Activated B cell treated with CpG ODN at 0.5 μM for 24 hours (primary cell): ENCODE measurements around the gene TRMT6. TPM values are rescaled to one million over a fixed set of nuclear protein-coding genes. Genes with fewer than 3 reads are reported as not detected.

ENCODE experiments used
- ATAC-seq: fragments of 200-7000 bp; cut with Tn5 transposase; one replicate; pipeline ENCODE4 v1.10.0; 2021; ENCODE audit warnings: low read depth, mild to moderate bottlenecking, moderate library complexity
- CTCF ChIA-PET: fragments of 350-600 bp; sonication (Branson Sonifier 250); formaldehyde crosslinking; loops from one replicate; lab custom pipeline; 2021; ENCODE audit warnings: antibody characterized with exemption; lab: Charles Lee
- POLR2A ChIA-PET: fragments of 350-600 bp; sonication (Branson Sonifier 250); formaldehyde crosslinking; loops from one replicate; lab custom pipeline; 2021; ENCODE audit warnings: antibody characterized with exemption; lab: Charles Lee
- DNase-seq: peaks from one replicate; pipeline ENCODE4 v3.0.0; 2022
- H3K27ac Mint-ChIP-seq: one replicate; pipeline ENCODE4 v1.8.0; 2020; ENCODE audit warnings: mixed read lengths
- H3K27me3 Mint-ChIP-seq: one replicate; pipeline ENCODE4 v1.8.0; 2021; ENCODE audit warnings: mixed read lengths
- H3K36me3 Mint-ChIP-seq: one replicate; pipeline ENCODE4 v1.8.0; 2021; ENCODE audit warnings: low read depth, mixed read lengths
- H3K4me1 Mint-ChIP-seq: one replicate; pipeline ENCODE4 v1.8.0; 2021; ENCODE audit warnings: mixed read lengths
- H3K4me3 Mint-ChIP-seq: one replicate; pipeline ENCODE4 v1.8.0; 2020; ENCODE audit warnings: mild to moderate bottlenecking, mixed read lengths
- H3K9me3 Mint-ChIP-seq: one replicate; pipeline ENCODE4 v1.8.0; 2020; ENCODE audit warnings: mixed read lengths
- intact Hi-C: fragments of 100-400 bp; cut with micrococcal nuclease; formaldehyde crosslinking; loops from one replicate; pipeline ENCODE4 v1.15.1; 2024
- total RNA-seq: library from RNA; stranded (reverse); gene quantifications from 2 replicates; pipeline ENCODE4 v1.2.3, GENCODE V29; 2022
- TF ChIP-seq, protein P1 (sequence below): fragments of 200-600 bp; IDR thresholded peaks from one replicate; pipeline ENCODE4 v1.8.0; 2022; ENCODE audit warnings: antibody characterized with exemption, mild to moderate bottlenecking

The TRMT6 gene
- total RNA-seq, 1 donor from 2014 or later = 25.5 TPM

DNA sequence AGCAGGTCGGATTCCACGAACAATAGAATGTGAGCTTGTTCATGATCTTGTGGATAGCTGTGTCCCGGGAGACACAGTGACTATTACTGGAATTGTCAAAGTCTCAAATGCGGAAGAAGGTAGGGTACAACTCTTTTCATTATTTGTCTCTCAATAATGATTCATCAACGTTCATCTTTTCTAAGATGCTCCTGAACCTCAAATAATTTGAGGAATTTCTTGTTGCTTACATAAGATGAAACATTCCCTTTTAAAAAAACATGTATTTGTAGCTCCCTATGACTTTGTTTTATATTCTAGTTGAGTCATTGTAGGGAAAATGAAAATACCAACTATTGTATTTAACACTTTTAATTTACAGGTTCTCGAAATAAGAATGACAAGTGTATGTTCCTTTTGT is 17.1 kb upstream of the TRMT6 start:
- Mint-ChIP-seq H3K4me1 (no peaks in the 10 kb centered on the region), H3K27me3 (no peaks in the 10 kb centered on the region), H3K9me3 (no peaks in the 10 kb centered on the region), H3K36me3 (peaks cover 60% of the 10 kb centered on the region), H3K4me3 (no peak overlapping the region), H3K27ac (no peak overlapping the region)
- DNase-seq = no peak
- no peak for ATAC-seq
- TF ChIP-seq, protein P1, sequence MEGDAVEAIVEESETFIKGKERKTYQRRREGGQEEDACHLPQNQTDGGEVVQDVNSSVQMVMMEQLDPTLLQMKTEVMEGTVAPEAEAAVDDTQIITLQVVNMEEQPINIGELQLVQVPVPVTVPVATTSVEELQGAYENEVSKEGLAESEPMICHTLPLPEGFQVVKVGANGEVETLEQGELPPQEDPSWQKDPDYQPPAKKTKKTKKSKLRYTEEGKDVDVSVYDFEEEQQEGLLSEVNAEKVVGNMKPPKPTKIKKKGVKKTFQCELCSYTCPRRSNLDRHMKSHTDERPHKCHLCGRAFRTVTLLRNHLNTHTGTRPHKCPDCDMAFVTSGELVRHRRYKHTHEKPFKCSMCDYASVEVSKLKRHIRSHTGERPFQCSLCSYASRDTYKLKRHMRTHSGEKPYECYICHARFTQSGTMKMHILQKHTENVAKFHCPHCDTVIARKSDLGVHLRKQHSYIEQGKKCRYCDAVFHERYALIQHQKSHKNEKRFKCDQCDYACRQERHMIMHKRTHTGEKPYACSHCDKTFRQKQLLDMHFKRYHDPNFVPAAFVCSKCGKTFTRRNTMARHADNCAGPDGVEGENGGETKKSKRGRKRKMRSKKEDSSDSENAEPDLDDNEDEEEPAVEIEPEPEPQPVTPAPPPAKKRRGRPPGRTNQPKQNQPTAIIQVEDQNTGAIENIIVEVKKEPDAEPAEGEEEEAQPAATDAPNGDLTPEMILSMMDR = no peak
- POLR2A ChIA-PET = no interaction called here
- CTCF ChIA-PET = no interaction called here
- intact Hi-C loops = no loop called here

DNA sequence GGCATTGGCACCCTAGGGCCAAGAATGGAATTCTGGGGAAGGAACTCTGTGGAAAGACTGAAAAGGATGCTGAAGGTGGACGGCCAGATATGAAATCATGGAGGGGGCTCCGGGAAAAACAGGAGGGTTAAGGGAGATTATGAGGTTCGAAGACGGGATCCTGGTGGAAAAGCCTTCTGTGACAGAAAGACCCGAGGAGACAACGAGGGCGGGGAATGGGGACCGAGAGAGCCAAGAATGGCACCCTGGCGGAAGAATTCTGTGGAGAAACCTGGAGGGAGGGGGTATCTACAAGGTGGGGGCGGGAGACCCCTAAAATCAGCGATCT is 426 bp downstream of the TRMT6 start:
- no peaks in the 10 kb centered on the region for H3K27me3 Mint-ChIP-seq
- TF ChIP-seq, protein P1 = no peak
- ChIA-PET POLR2A (no interaction called here), CTCF (no interaction called here)
- peak overlapping the region; percentile 90 for H3K27ac Mint-ChIP-seq
- H3K4me3 Mint-ChIP-seq = peak overlapping the region; percentile 93
- intact Hi-C loops = loop anchor here (1.0 to 5.0 kb wide), 5 partner anchors 153 to 1138 kb away; partner anchors contain the start of genes CDS2 and SHLD1
- H3K36me3 Mint-ChIP-seq = peaks cover 59% of the 10 kb centered on the region
- no peaks in the 10 kb centered on the region for H3K9me3 Mint-ChIP-seq
- DNase-seq (no peak), ATAC-seq (no peak)
- peaks cover 34% of the 10 kb centered on the region for H3K4me1 Mint-ChIP-seq

DNA sequence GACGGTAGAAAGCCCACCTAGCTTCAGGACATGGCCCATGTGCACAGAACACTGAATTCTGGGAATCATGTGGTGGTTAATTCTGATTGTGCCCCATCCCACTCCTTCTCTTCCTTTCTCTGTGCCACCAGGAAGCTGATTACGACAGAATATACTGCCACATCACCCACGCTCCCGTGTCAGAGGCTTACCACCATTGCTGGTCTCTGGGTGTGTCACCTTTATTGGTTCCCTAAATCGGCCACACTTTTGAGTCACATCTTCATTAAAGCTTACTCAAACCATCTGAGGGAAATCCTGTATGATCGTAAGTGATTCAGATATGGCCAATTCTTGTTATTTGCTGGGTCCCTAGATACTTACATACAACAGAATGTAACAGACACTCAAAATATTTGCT is 3.1 kb downstream of the TRMT6 start:
- Mint-ChIP-seq H3K4me1 (peaks cover 34% of the 10 kb centered on the region), H3K9me3 (no peaks in the 10 kb centered on the region), H3K36me3 (peaks cover 68% of the 10 kb centered on the region), H3K27ac (no peak overlapping the region), H3K27me3 (no peaks in the 10 kb centered on the region), H3K4me3 (no peak overlapping the region)
- intact Hi-C loops = no loop called here
- no peak for ATAC-seq
- TF ChIP-seq, protein P1 = no peak
- no peak for DNase-seq
- ChIA-PET CTCF (no interaction called here), POLR2A (interaction anchor here (1.0 kb wide), 1 partner anchor 60 kb away, joined by 3 read pairs; no protein-coding TSS in a partner anchor)

DNA sequence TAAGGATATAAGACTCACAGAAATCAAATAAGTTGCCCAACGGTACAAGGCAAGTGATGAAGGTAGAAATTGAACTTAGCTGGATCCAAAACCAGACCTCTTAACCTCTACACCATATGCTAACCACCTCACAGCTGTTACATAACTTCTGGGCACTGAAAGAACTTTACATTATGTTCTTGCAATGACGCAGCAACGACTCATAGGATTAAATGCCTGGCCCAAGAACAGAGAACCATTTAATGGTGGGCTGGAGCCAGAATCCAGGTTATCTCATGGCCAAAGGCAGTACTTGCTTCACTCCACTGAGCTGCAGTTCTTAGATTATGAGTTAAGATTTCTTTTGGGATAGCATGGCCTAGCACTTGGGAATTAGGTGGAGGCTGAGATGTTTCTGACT is 4.4 kb downstream of the TRMT6 start:
- Mint-ChIP-seq H3K9me3 (no peaks in the 10 kb centered on the region), H3K27ac (no peak overlapping the region), H3K4me3 (no peak overlapping the region), H3K4me1 (peaks cover 26% of the 10 kb centered on the region), H3K36me3 (peaks cover 78% of the 10 kb centered on the region), H3K27me3 (no peaks in the 10 kb centered on the region)
- CTCF ChIA-PET = no interaction called here
- no peak for DNase-seq
- TF ChIP-seq, protein P1 = no peak
- POLR2A ChIA-PET = no interaction called here
- intact Hi-C loops = no loop called here
- no peak for ATAC-seq

DNA sequence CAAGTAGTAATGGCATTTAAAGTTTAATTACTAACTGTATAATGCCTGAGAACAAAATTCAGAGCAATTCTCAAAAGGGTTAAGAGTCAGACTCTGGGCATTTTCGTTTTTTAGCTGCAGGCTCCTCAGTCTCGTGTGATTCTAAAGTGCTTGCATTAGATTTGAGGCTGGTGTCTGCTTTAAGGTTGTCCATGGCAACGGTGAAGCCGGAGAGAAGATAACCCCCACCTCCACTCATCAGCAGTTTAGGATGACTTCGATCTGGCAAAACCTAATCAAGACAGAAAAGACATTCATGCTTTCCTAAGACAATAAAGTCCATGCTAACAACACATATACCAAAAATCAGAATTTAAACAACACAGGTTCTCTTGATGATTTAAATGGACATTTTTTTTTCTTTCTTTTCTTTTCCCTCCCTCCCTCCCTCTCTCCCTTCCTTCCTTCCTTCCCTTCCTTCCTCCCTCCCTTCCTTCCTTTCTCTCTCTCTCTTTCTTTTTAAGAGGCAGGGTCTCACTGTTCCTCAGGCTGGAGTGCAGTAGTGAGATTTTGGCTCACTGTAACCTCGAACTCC is 11.8 kb downstream of the TRMT6 start:
- Mint-ChIP-seq H3K4me1 (peaks cover 5% of the 10 kb centered on the region), H3K4me3 (no peak overlapping the region), H3K27ac (no peak overlapping the region), H3K36me3 (peaks cover 63% of the 10 kb centered on the region), H3K9me3 (no peaks in the 10 kb centered on the region), H3K27me3 (no peaks in the 10 kb centered on the region)
- no peak for DNase-seq
- intact Hi-C loops = loop anchor here (5.0 kb wide), 1 partner anchor 391 kb away; no protein-coding TSS in a partner anchor
- POLR2A ChIA-PET = no interaction called here
- no peak for ATAC-seq
- CTCF ChIA-PET = no interaction called here
- TF ChIP-seq, protein P1 = no peak
